GM23248 (cell line): Measurements from ENCODE around the gene LINC00237. TPM values are rescaled to one million over a fixed set of nuclear protein-coding genes. Genes with fewer than 3 reads are reported as not detected.

Experiments used
- DNase-seq: peaks from one replicate; pipeline ENCODE4 v3.0.0-alpha.2; 2015
- H2AFZ ChIP-seq: fragments of 200-600 bp; sonication (generic); 2 replicates; pipeline ENCODE4 v1.6.1; 2016; ENCODE audit warnings: antibody characterized with exemption
- H3F3A ChIP-seq: fragments of 200-600 bp; sonication (generic); 2 replicates; pipeline ENCODE4 v1.6.1; 2016; ENCODE audit warnings: mild to moderate bottlenecking, antibody characterized with exemption, mixed run types; ENCODE audit not compliant: insufficient read depth
- H3K27ac ChIP-seq: fragments of 200-600 bp; sonication (generic); 2 replicates; pipeline ENCODE4 v1.5.1; 2016; ENCODE audit warnings: mild to moderate bottlenecking
- H3K27me3 ChIP-seq: fragments of 200-600 bp; sonication (generic); replicated peaks from 2 replicates; pipeline ENCODE4 v1.6.1; 2016; ENCODE audit warnings: mild to moderate bottlenecking; ENCODE audit not compliant: insufficient read depth
- H3K36me3 ChIP-seq: fragments of 200-600 bp; sonication (generic); 2 replicates; pipeline ENCODE4 v1.6.1; 2016; ENCODE audit warnings: low read depth, mild to moderate bottlenecking
- H3K4me1 ChIP-seq: fragments of 200-600 bp; sonication (generic); 2 replicates; pipeline ENCODE4 v1.6.1; 2016; ENCODE audit warnings: mild to moderate bottlenecking; ENCODE audit not compliant: insufficient read depth
- H3K4me2 ChIP-seq: fragments of 200-600 bp; sonication (generic); one replicate; pipeline ENCODE4 v1.6.1; 2016; ENCODE audit warnings: mild to moderate bottlenecking; ENCODE audit not compliant: unreplicated experiment
- H3K4me3 ChIP-seq: fragments of 200-600 bp; sonication (generic); 2 replicates; pipeline ENCODE4 v1.5.1; 2016; ENCODE audit warnings: mild to moderate bottlenecking
- H3K79me2 ChIP-seq: fragments of 200-600 bp; sonication (generic); 2 replicates; pipeline ENCODE4 v1.6.1; 2016; ENCODE audit warnings: mild to moderate bottlenecking; ENCODE audit not compliant: insufficient read depth
- H3K9ac ChIP-seq: fragments of 200-600 bp; sonication (generic); 2 replicates; pipeline ENCODE4 v1.6.1; 2016; ENCODE audit warnings: mild to moderate bottlenecking
- H3K9me2 ChIP-seq: fragments of 200-600 bp; sonication (generic); 2 replicates; pipeline ENCODE4 v1.6.1; 2016; ENCODE audit warnings: mixed run types, mild to moderate bottlenecking, moderate library complexity; ENCODE audit not compliant: insufficient read depth
- H3K9me3 ChIP-seq: fragments of 200-600 bp; sonication (generic); one replicate; pipeline ENCODE4 v1.6.1; 2017; ENCODE audit warnings: low read depth
- H4K20me1 ChIP-seq: fragments of 200-600 bp; sonication (generic); 2 replicates; pipeline ENCODE4 v1.6.0; 2016; ENCODE audit not compliant: insufficient read depth
- EZH2 ChIP-seq: fragments of 200-600 bp; sonication (generic); IDR thresholded peaks from 2 replicates; pipeline ENCODE4 v1.6.1; 2018; ENCODE audit warnings: antibody characterized with exemption, mild to moderate bottlenecking; ENCODE audit not compliant: insufficient read depth, poor library complexity, severe bottlenecking
- EZH2phosphoT487 ChIP-seq: fragments of 200-600 bp; sonication (generic); IDR thresholded peaks from 2 replicates; pipeline ENCODE4 v1.6.1; 2018; ENCODE audit warnings: antibody characterized with exemption, moderate library complexity, mild to moderate bottlenecking, low read depth; ENCODE audit not compliant: insufficient read depth
- WGBS, 2 experiments: methylation state at CpG; one replicate each; pipeline ENCODE4 v1.1.6; 2015 to 2017; ENCODE audit warnings: low lambda C conversion rate in 2 of 2, low coverage in 1 of 2; ENCODE audit errors: missing lambda C conversion rate in 2 of 2; 5-methylcytosine and 5-hydroxymethylcytosine counted together
- in situ Hi-C: fragments of 300-500 bp; cut with MboI; formaldehyde crosslinking; loops from 2 replicates; pipeline ENCODE4 v1.15.0; 2020
- polyA plus RNA-seq: library from polyadenylated mRNA; unstranded; fragments of >200 nt; fragmentation: Nextera tagmentation; extraction: Ambion mirVana; gene quantifications from 2 replicates; pipeline ENCODE4 v1.2.1, GENCODE V29; 2016
- total RNA-seq: library from RNA; depleted of rRNA; stranded (reverse); fragments of >200 nt; shearing (Covaris generic); gene quantifications from 2 replicates; pipeline ENCODE4 v1.2.3, GENCODE V29; 2014

The LINC00237 gene
- total and polyA plus RNA-seq, 2 experiments from 2014 or later: not detected

- H3F3A ChIP-seq: no peaks in the 10 kb centered on the region
- no peaks in the 10 kb centered on the region for H3K36me3 ChIP-seq
- H2AFZ ChIP-seq: no peak overlapping the region
- peak; percentile 23 for DNase-seq
- H4K20me1 ChIP-seq: no peaks in the 10 kb centered on the region
- in situ Hi-C loops: no loop called here
- peaks cover 99% of the 10 kb centered on the region for H3K27me3 ChIP-seq
- peak overlapping the region; percentile 68 for H3K4me2 ChIP-seq
- H3K79me2 ChIP-seq: no peaks in the 10 kb centered on the region
- WGBS, 2 experiments: 3 to 4% methylated on average over 30 to 32 of the region's 35 CpGs
- no peak overlapping the region; the same call in 1 of the 2 replicates for H3K4me3 ChIP-seq
- no peaks in the 10 kb centered on the region for H3K9me2 ChIP-seq
- H3K27ac ChIP-seq: no peak overlapping the region
- no peaks in the 10 kb centered on the region for H3K4me1 ChIP-seq
- H3K9me3 ChIP-seq: no peaks in the 10 kb centered on the region
- TF ChIP-seq EZH2phosphoT487 (no peak), EZH2 (peak; percentile 87)
- no peak overlapping the region for H3K9ac ChIP-seq
These were observed 4.1 kb downstream of the LINC00237 start for GRCh38 chr20:21101932-21102575.

- no peaks in the 10 kb centered on the region for H4K20me1 ChIP-seq
- H3F3A ChIP-seq: no peaks in the 10 kb centered on the region
- no peaks in the 10 kb centered on the region for H3K4me1 ChIP-seq
- H2AFZ ChIP-seq: 0 out of 2 replicates have a peak overlapping the region, but pooled peaks have one; percentile 35
- H3K79me2 ChIP-seq: no peaks in the 10 kb centered on the region
- H3K9me3 ChIP-seq: no peaks in the 10 kb centered on the region
- no peak for TF ChIP-seq EZH2
- no peak for TF ChIP-seq EZH2phosphoT487
- in situ Hi-C loops: no loop called here
- H3K9me2 ChIP-seq: no peaks in the 10 kb centered on the region
- no peak overlapping the region for H3K4me2 ChIP-seq
- H3K27me3 ChIP-seq: peaks cover 99% of the 10 kb centered on the region
- H3K9ac ChIP-seq: no peak overlapping the region
- H3K4me3 ChIP-seq: no peak overlapping the region
- no peaks in the 10 kb centered on the region for H3K36me3 ChIP-seq
- no peak overlapping the region for H3K27ac ChIP-seq
- WGBS, 2 experiments: 2 to 5% methylated on average over 25 to 35 of the region's 35 CpGs
- no peak for DNase-seq
These were observed 4.7 kb downstream of the LINC00237 start for GRCh38 chr20:21101453-21101931.

GRCh38 chr20:21100578-21101452, 5.3 kb downstream of the LINC00237 start:
- Histone ChIP-seq H3K9me3 (no peaks in the 10 kb centered on the region), H3K36me3 (no peaks in the 10 kb centered on the region), H2AFZ (peak overlapping the region; percentile 35; the same call in 1 of the 2 replicates), H3K9me2 (no peaks in the 10 kb centered on the region), H3K27ac (no peak overlapping the region), H3K4me1 (no peaks in the 10 kb centered on the region), H3K4me3 (peak overlapping the region; percentile 1; the same call in 1 of the 2 replicates), H3F3A (no peaks in the 10 kb centered on the region), H3K4me2 (no peak overlapping the region), H3K27me3 (peaks cover 94% of the 10 kb centered on the region), H3K79me2 (no peaks in the 10 kb centered on the region), H4K20me1 (no peaks in the 10 kb centered on the region), H3K9ac (no peak overlapping the region)
- peak; percentile 95 for TF ChIP-seq EZH2
- peak; percentile 83; the same call in 1 of the 2 replicates for TF ChIP-seq EZH2phosphoT487
- peak; percentile 26 for DNase-seq
- in situ Hi-C loops: no loop called here
- WGBS, 2 experiments: 7% methylated on average over 58 to 64 of the region's 64 CpGs

DNA sequence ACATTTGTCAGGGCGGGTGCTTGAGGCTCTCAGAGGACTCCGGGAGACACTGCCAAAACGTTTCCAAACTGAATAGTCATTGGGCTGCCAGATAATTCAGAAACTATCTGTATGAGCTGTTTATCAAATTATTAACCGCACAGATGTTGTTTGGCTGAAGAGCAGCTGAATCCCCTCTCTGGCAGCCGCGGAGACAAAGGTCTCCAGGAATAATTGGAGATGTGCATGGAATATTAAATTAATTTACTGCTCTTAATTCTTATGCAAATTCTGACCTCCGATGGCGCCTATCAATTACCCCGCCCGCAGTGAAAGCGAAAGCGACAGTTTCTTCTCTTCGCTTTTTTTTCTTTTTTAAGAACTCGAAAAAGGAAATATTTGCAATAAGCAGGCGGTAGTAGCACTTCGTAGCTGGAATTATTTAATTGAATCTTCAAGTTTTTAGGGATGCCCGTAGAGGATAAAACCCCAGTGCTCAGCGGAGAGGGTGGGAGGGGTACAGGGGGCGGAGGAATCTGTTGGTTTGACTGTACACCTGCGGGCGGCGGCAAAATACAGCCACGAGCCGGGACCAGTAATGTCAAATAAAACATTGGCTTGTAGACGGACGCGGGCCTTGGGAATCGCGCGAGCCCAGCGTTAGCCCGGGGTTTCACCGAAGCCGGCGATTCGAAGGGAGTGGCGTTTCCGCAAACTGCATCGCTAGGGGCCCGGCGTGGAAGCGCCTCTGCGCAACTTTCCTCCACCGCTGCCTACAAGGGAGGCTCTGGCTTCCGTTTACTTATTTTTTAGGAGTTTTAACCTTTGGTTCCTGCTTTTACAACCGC, 6.2 kb downstream of the LINC00237 start:
- in situ Hi-C loops: loop anchor here (10.0 kb wide), 1 partner anchor 65 kb away; no protein-coding TSS in a partner anchor

More for the DNA sequence above, 6.2 kb downstream of the LINC00237 start:
- TF ChIP-seq EZH2phosphoT487: no peak
- peak; percentile 27 for TF ChIP-seq EZH2
- no peak overlapping the region for H2AFZ ChIP-seq
- 0 out of 2 replicates have a peak overlapping the region, but pooled peaks have one; percentile 25 for H3K4me3 ChIP-seq
- peaks cover 86% of the 10 kb centered on the region for H3K27me3 ChIP-seq
- DNase-seq: no peak
- H3K9me2 ChIP-seq: no peaks in the 10 kb centered on the region
- no peaks in the 10 kb centered on the region for H3F3A ChIP-seq
- WGBS, 2 experiments: 11 to 17% methylated on average over 42 to 46 of the region's 46 CpGs
- no peaks in the 10 kb centered on the region for H4K20me1 ChIP-seq
- H3K4me1 ChIP-seq: no peaks in the 10 kb centered on the region
- no peaks in the 10 kb centered on the region for H3K36me3 ChIP-seq
- no peaks in the 10 kb centered on the region for H3K9me3 ChIP-seq
- no peak overlapping the region for H3K9ac ChIP-seq
- H3K27ac ChIP-seq: no peak overlapping the region
- H3K4me2 ChIP-seq: peak overlapping the region; percentile 45
- H3K79me2 ChIP-seq: no peaks in the 10 kb centered on the region
